Vagina (tissue), 2 donors: ENCODE results near the gene ATRIP.

Source experiments
- POLR2A ChIP-seq, 2 donors: fragments of 450-650 bp; IDR thresholded peaks; one replicate each; pipeline ENCODE4 v1.6.1; 2017; ENCODE audit warnings: antibody characterized with exemption in 2 of 2, mild to moderate bottlenecking in 2 of 2, moderate library complexity in 2 of 2
- POLR2AphosphoS5 ChIP-seq, 2 donors: sonication (generic); formaldehyde crosslinking; IDR thresholded peaks; one replicate each; pipeline ENCODE4 v1.9.0; 2017; ENCODE audit warnings: antibody characterized with exemption in 2 of 2, mild to moderate bottlenecking in 2 of 2, low read depth in 1 of 2; ENCODE audit not compliant: insufficient read depth in 1 of 2
- TF ChIP-seq, protein P1 (sequence below), 3 experiments: fragments of 450-650 bp in 2 of 3; fragments of 200-600 bp in 1 of 3; sonication (generic) in 1 of 3; IDR thresholded peaks; one replicate each; pipeline ENCODE4 v1.5.1; 2017 to 2019; ENCODE audit warnings: antibody characterized with exemption in 3 of 3, mild to moderate bottlenecking in 2 of 3, moderate library complexity in 2 of 3

DNA sequence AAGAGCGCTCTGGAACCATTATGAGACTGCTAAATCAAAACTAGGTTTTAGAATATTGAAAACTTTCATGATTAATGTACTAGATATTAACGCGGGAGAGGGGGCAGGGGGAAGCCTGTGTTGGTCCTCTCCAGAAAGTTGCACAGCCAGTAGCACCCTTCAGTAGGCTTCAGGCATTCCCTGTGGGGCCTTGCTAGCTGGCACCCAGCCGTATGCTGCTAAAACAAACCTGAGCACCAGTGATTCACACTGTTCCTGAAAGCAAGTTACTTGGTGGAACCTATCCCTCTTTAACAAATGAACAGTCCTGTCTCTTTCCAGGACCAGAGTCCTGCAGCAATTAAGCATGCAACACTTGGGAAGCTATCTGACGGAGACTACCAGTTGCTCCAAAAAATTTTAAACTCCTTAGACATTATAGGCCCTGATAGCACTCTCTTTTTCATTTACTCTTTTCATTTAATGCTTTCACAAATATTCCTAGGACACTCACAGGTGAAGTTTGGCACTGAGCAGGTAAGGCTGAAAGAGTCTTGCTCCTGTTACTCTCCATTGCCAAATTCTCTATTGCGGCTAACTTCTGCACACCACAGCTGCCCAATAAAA lies 1.2 kb upstream of the ATRIP start:
- TF ChIP-seq, protein P1, sequence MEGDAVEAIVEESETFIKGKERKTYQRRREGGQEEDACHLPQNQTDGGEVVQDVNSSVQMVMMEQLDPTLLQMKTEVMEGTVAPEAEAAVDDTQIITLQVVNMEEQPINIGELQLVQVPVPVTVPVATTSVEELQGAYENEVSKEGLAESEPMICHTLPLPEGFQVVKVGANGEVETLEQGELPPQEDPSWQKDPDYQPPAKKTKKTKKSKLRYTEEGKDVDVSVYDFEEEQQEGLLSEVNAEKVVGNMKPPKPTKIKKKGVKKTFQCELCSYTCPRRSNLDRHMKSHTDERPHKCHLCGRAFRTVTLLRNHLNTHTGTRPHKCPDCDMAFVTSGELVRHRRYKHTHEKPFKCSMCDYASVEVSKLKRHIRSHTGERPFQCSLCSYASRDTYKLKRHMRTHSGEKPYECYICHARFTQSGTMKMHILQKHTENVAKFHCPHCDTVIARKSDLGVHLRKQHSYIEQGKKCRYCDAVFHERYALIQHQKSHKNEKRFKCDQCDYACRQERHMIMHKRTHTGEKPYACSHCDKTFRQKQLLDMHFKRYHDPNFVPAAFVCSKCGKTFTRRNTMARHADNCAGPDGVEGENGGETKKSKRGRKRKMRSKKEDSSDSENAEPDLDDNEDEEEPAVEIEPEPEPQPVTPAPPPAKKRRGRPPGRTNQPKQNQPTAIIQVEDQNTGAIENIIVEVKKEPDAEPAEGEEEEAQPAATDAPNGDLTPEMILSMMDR (IDR thresholded peaks at IDR 0.05) = no peak
- no peak for TF ChIP-seq POLR2AphosphoS5 (IDR thresholded peaks at IDR 0.05; ENCODE audit: insufficient read depth in 1 of 2, low read depth in 1 of 2)
- TF ChIP-seq POLR2A (IDR thresholded peaks at IDR 0.05) = no peak
